WTC11 (cell line): ENCODE data around the gene YDJC. TPM values are rescaled to one million over a fixed set of nuclear protein-coding genes. Genes with fewer than 3 reads are reported as not detected.
"Not testable (repeated sequence)": the region's sequence is repeated elsewhere in the genome, so short reads cannot be mapped to it uniquely, and the experiment has no call there.

Experiments
- ATAC-seq: fragments of 200-7000 bp; cut with Tn5 transposase; 2 replicates; pipeline ENCODE4 v1.10.0; 2021; ENCODE audit warnings: mild to moderate bottlenecking, moderate library complexity
- CTCF ChIA-PET: fragments of 300-600 bp; sonication (Branson Sonifier 250); formaldehyde crosslinking; loops from one replicate; lab custom pipeline; 2021; ENCODE audit warnings: antibody characterized with exemption; lab: Charles Lee
- POLR2A ChIA-PET: fragments of 350-600 bp; sonication (Branson Sonifier 250); formaldehyde crosslinking; loops from one replicate; lab custom pipeline; 2021; ENCODE audit warnings: antibody characterized with exemption; lab: Charles Lee
- DNase-seq: peaks from one replicate; pipeline ENCODE4 v3.0.0; 2021; ENCODE audit warnings: low spot score
- H3K27ac Mint-ChIP-seq: 2 replicates; pipeline ENCODE4 v1.8.0; 2021; ENCODE audit warnings: mixed read lengths
- H3K27me3 Mint-ChIP-seq: 2 replicates; pipeline ENCODE4 v1.8.0; 2021; ENCODE audit warnings: low read depth, mild to moderate bottlenecking, moderate library complexity, mixed read lengths
- H3K36me3 Mint-ChIP-seq: 2 replicates; pipeline ENCODE4 v1.8.0; 2021; ENCODE audit warnings: mixed read lengths
- H3K4me1 Mint-ChIP-seq: 2 replicates; pipeline ENCODE4 v1.8.0; 2022; ENCODE audit warnings: mixed read lengths
- H3K4me3 Mint-ChIP-seq: 2 replicates; pipeline ENCODE4 v1.8.0; 2021; ENCODE audit warnings: mild to moderate bottlenecking, moderate library complexity, mixed read lengths
- H3K9me3 Mint-ChIP-seq: 2 replicates; pipeline ENCODE4 v1.8.0; 2021; ENCODE audit warnings: mixed read lengths
- E2F4 ChIP-seq: sonication (generic); formaldehyde crosslinking; IDR thresholded peaks from 2 replicates; pipeline ENCODE4 v1.8.1; 2022; ENCODE audit warnings: low read depth, mild to moderate bottlenecking, moderate library complexity, missing genetic modification reagents, borderline replicate concordance
- ERG ChIP-seq: fragments of 250-450 bp; sonication (Bioruptor Pico); IDR thresholded peaks from 2 replicates; pipeline ENCODE4 v1.8.0; 2021; ENCODE audit warnings: mild to moderate bottlenecking
- ETV6 ChIP-seq: sonication (generic); formaldehyde crosslinking; IDR thresholded peaks from 2 replicates; pipeline ENCODE4 v1.8.1; 2022; ENCODE audit warnings: mild to moderate bottlenecking, missing genetic modification reagents
- OVOL2 ChIP-seq: fragments of 250-450 bp; sonication (Bioruptor Pico); IDR thresholded peaks from 2 replicates; pipeline ENCODE4 v1.9.0; 2021; ENCODE audit warnings: mild to moderate bottlenecking, borderline replicate concordance
- PRDM15 ChIP-seq: sonication (generic); formaldehyde crosslinking; IDR thresholded peaks from 2 replicates; pipeline ENCODE4 v1.8.0; 2022; ENCODE audit warnings: missing genetic modification reagents
- SOX15 ChIP-seq: fragments of 250-450 bp; sonication (Bioruptor Pico); IDR thresholded peaks from 2 replicates; pipeline ENCODE4 v1.9.0; 2021; ENCODE audit warnings: mild to moderate bottlenecking
- USF2 ChIP-seq: sonication (generic); formaldehyde crosslinking; IDR thresholded peaks from 2 replicates; pipeline ENCODE4 v1.8.1; 2023; ENCODE audit warnings: mild to moderate bottlenecking, missing genetic modification reagents, moderate library complexity
- ZBTB43 ChIP-seq: sonication (generic); formaldehyde crosslinking; IDR thresholded peaks from 2 replicates; pipeline ENCODE4 v1.8.1; 2023; ENCODE audit warnings: mild to moderate bottlenecking, missing genetic modification reagents
- ZNF121 ChIP-seq: sonication (generic); formaldehyde crosslinking; IDR thresholded peaks from 2 replicates; pipeline ENCODE4 v1.8.0; 2023; ENCODE audit warnings: missing genetic modification reagents
- total RNA-seq: library from RNA; stranded (reverse); gene quantifications from 3 replicates; pipeline ENCODE4 v1.2.3, GENCODE V29; 2021

Gene YDJC
- total RNA-seq, 1 experiment from 2014 or later, result 39.8 TPM

- H3K9me3 Mint-ChIP-seq, result no peaks in the 10 kb centered on the region
- no peak overlapping the region for H3K27ac Mint-ChIP-seq
- no peaks in the 10 kb centered on the region for H3K27me3 Mint-ChIP-seq
- CTCF ChIA-PET, result interaction anchor here (1.2 to 1.8 kb wide), 4 partner anchors 31 to 49 kb away, joined by 3 to 6 read pairs (median 4); partner anchors contain the start of gene SDF2L1
- peaks cover 30% of the 10 kb centered on the region for H3K36me3 Mint-ChIP-seq
- H3K4me1 Mint-ChIP-seq, result peaks cover 18% of the 10 kb centered on the region
- ATAC-seq (no peak), DNase-seq (no peak)
- POLR2A ChIA-PET, result no interaction called here
- H3K4me3 Mint-ChIP-seq, result no peak overlapping the region
- TF ChIP-seq ZBTB43, result no peak
- TF ChIP-seq, all 79 proteins: peak for 0
These were observed 31.5 kb downstream of the YDJC start for GRCh38 chr22:21598302-21598701.

- TF ChIP-seq ZNF121 (CRISPR knock-in tag), result peak; percentile 35; the same call in 1 of the 2 replicates
- H3K27ac Mint-ChIP-seq, H3K4me3 Mint-ChIP-seq, H3K9me3 Mint-ChIP-seq, ATAC-seq, DNase-seq, H3K27me3 Mint-ChIP-seq, POLR2A ChIA-PET: not testable (repeated sequence)
- Mint-ChIP-seq H3K4me1 (peaks cover 12% of the 10 kb centered on the region), H3K36me3 (peaks cover 30% of the 10 kb centered on the region)
- CTCF ChIA-PET, result interaction anchor here (1.3 to 1.8 kb wide), 2 partner anchors 33 to 46 kb away, joined by 4 to 5 read pairs; partner anchors contain the start of gene YDJC
These were observed 33.3 kb downstream of the YDJC start for GRCh38 chr22:21596356-21597135.

GRCh38 chr22:21594865-21595452, 34.9 kb downstream of the YDJC start:
- DNase-seq (no peak), ATAC-seq (no peak)
- CTCF ChIA-PET, result interaction anchor here (2.0 kb wide), 1 partner anchor 12 kb away, joined by 6 read pairs; no protein-coding TSS in a partner anchor
- Mint-ChIP-seq H3K27ac (no peak overlapping the region; the same call in 1 of the 2 replicates), H3K27me3 (no peaks in the 10 kb centered on the region; the same call in 1 of the 2 replicates), H3K9me3 (no peaks in the 10 kb centered on the region), H3K4me1 (peaks cover 19% of the 10 kb centered on the region), H3K36me3 (peaks cover 30% of the 10 kb centered on the region), H3K4me3 (no peak overlapping the region)
- POLR2A ChIA-PET, result no interaction called here
- no peak for TF ChIP-seq USF2
- TF ChIP-seq OVOL2 (CRISPR knock-in tag), result no peak
- TF ChIP-seq ERG, result no peak
- no peak for TF ChIP-seq PRDM15 (CRISPR knock-in tag)
- no peak for TF ChIP-seq SOX15
- no peak for TF ChIP-seq E2F4
- no peak for TF ChIP-seq ETV6 (CRISPR knock-in tag)
